Measurements from ENCODE around the gene LAG3. TPM values are rescaled to one million over a fixed set of nuclear protein-coding genes. Genes with fewer than 3 reads are reported as not detected.

The LAG3 gene
- total and polyA plus RNA-seq, 2 experiments from 2014 or later: 3.7 to 4.7 TPM

GRCh38 chr12:6745741-6746525 is 26.4 kb upstream of the LAG3 start:
- H3K27ac Mint-ChIP-seq: peak overlapping the region; percentile 81
- TF ChIP-seq EZH2 (IDR thresholded peaks at IDR 0.05; ENCODE audit: low read depth, unreplicated experiment): no peak
- no peak for TF ChIP-seq ZNF114 (CRISPR knock-in tag; IDR thresholded peaks at IDR 0.05)
- TF ChIP-seq POLR2AphosphoS5 (IDR thresholded peaks at IDR 0.05; ENCODE audit: low read depth): 0 out of 2 replicates have a peak, but pooled peaks have one; percentile 32
- TF ChIP-seq ETS1 (IDR thresholded peaks at IDR 0.05): no peak
- H3K36me3 ChIP-seq (ENCODE audit: insufficient read depth): peaks cover 25% of the 10 kb centered on the region
- no peaks in the 10 kb centered on the region for H3K4me1 ChIP-seq (ENCODE audit: insufficient read depth)
- peaks cover 4% of the 10 kb centered on the region; the same call in 1 of the 3 replicates for H3K4me1 Mint-ChIP-seq
- DNase-seq (ENCODE audit: low spot score) (no peak), ATAC-seq (no peak)
- H3K27me3 ChIP-seq (ENCODE audit: insufficient read depth): no peaks in the 10 kb centered on the region
- 0 out of 2 replicates have a peak overlapping the region, but pooled peaks have one; percentile 39 for H3K27ac ChIP-seq (ENCODE audit: low read depth)
- H3K9me2 ChIP-seq (ENCODE audit: insufficient read depth): no peaks in the 10 kb centered on the region
- H3K27me3 Mint-ChIP-seq (ENCODE audit: insufficient read depth, low read depth, poor library complexity): peaks cover 11% of the 10 kb centered on the region
- H3K4me3 ChIP-seq: no peak overlapping the region
- no peaks in the 10 kb centered on the region for H3K9me3 Mint-ChIP-seq
- H3K4me3 Mint-ChIP-seq: no peak overlapping the region
- H3K36me3 Mint-ChIP-seq (ENCODE audit: low read depth): peaks cover 56% of the 10 kb centered on the region
- H2AFZ ChIP-seq: no peak overlapping the region
- H3F3A ChIP-seq (replicated peaks; ENCODE audit: low read depth): 0 out of 2 replicates have a peak, but pooled peaks cover 5% of the 10 kb centered on the region
- peaks cover 5% of the 10 kb centered on the region for H3K79me2 ChIP-seq (replicated peaks; ENCODE audit: insufficient read depth)
- peaks cover 5% of the 10 kb centered on the region; the same call in 1 of the 2 replicates for H4K20me1 ChIP-seq (replicated peaks; ENCODE audit: insufficient read depth)
- H3K4me2 ChIP-seq: no peak overlapping the region

- Mint-ChIP-seq H3K9me3 (no peaks in the 10 kb centered on the region), H3K36me3 (ENCODE audit: low read depth) (peaks cover 68% of the 10 kb centered on the region), H3K4me1 (peaks cover 9% of the 10 kb centered on the region), H3K4me3 (no peak overlapping the region), H3K27me3 (ENCODE audit: insufficient read depth, low read depth, poor library complexity) (peaks cover 13% of the 10 kb centered on the region), H3K27ac (no peak overlapping the region)
- no peak for TF ChIP-seq EZH2phosphoT487 (IDR thresholded peaks at IDR 0.05; ENCODE audit: unreplicated experiment)
- no peak for TF ChIP-seq CREB1 (CRISPR knock-in tag; IDR thresholded peaks at IDR 0.05; ENCODE audit: low read depth)
- TF ChIP-seq NANOG (IDR thresholded peaks at IDR 0.05; ENCODE audit: borderline replicate concordance): no peak
- no peak for TF ChIP-seq ZNF331 (CRISPR knock-in tag; IDR thresholded peaks at IDR 0.05; ENCODE audit: low read depth)
- H3K4me3 ChIP-seq: no peak overlapping the region
- peaks cover 14% of the 10 kb centered on the region; the same call in 1 of the 2 replicates for H4K20me1 ChIP-seq (replicated peaks; ENCODE audit: insufficient read depth)
- ATAC-seq (no peak), DNase-seq (ENCODE audit: low spot score) (no peak)
- no peak overlapping the region for H3K27ac ChIP-seq (ENCODE audit: low read depth)
- H3K36me3 ChIP-seq (ENCODE audit: insufficient read depth): peaks cover 35% of the 10 kb centered on the region
- H3K79me2 ChIP-seq (replicated peaks; ENCODE audit: insufficient read depth): peaks cover 18% of the 10 kb centered on the region
- peaks cover 7% of the 10 kb centered on the region; the same call in 1 of the 2 replicates for H3K4me1 ChIP-seq (ENCODE audit: insufficient read depth)
- H3K27me3 ChIP-seq (ENCODE audit: insufficient read depth): no peaks in the 10 kb centered on the region
- H3F3A ChIP-seq (replicated peaks; ENCODE audit: low read depth): 0 out of 2 replicates have a peak, but pooled peaks cover 9% of the 10 kb centered on the region
- H3K4me2 ChIP-seq: no peak overlapping the region
- H3K9me2 ChIP-seq (ENCODE audit: insufficient read depth): no peaks in the 10 kb centered on the region
- no peak overlapping the region for H2AFZ ChIP-seq
Observed at GRCh38 chr12:6747216-6747615, 25.1 kb upstream of the LAG3 start.

GRCh38 chr12:6748761-6749160 is 23.6 kb upstream of the LAG3 start:
- Histone ChIP-seq H3F3A (replicated peaks; ENCODE audit: low read depth) (0 out of 2 replicates have a peak, but pooled peaks cover 9% of the 10 kb centered on the region), H3K4me2 (no peak overlapping the region), H2AFZ (no peak overlapping the region), H3K4me3 (no peak overlapping the region), H4K20me1 (replicated peaks; ENCODE audit: insufficient read depth) (peaks cover 15% of the 10 kb centered on the region; the same call in 1 of the 2 replicates), H3K79me2 (replicated peaks; ENCODE audit: insufficient read depth) (peaks cover 24% of the 10 kb centered on the region), H3K36me3 (ENCODE audit: insufficient read depth) (peaks cover 35% of the 10 kb centered on the region), H3K27ac (ENCODE audit: low read depth) (no peak overlapping the region), H3K9me2 (ENCODE audit: insufficient read depth) (no peaks in the 10 kb centered on the region), H3K27me3 (ENCODE audit: insufficient read depth) (no peaks in the 10 kb centered on the region), H3K4me1 (ENCODE audit: insufficient read depth) (peaks cover 9% of the 10 kb centered on the region)
- ATAC-seq (no peak), DNase-seq (ENCODE audit: low spot score) (no peak)
- H3K27me3 Mint-ChIP-seq (ENCODE audit: insufficient read depth, low read depth, poor library complexity): peaks cover 18% of the 10 kb centered on the region
- H3K27ac Mint-ChIP-seq: no peak overlapping the region
- H3K9me3 Mint-ChIP-seq: no peaks in the 10 kb centered on the region
- no peak overlapping the region; the same call in 2 of the 3 replicates for H3K4me3 Mint-ChIP-seq
- peaks cover 71% of the 10 kb centered on the region for H3K36me3 Mint-ChIP-seq (ENCODE audit: low read depth)
- H3K4me1 Mint-ChIP-seq: peaks cover 13% of the 10 kb centered on the region
- TF ChIP-seq CREB1 (CRISPR knock-in tag; IDR thresholded peaks at IDR 0.05; ENCODE audit: low read depth): no peak
- no peak for TF ChIP-seq ETS1 (IDR thresholded peaks at IDR 0.05)
- no peak for TF ChIP-seq STAT1 (IDR thresholded peaks at IDR 0.05; ENCODE audit: unreplicated experiment)
- TF ChIP-seq POLR2AphosphoS5 (IDR thresholded peaks at IDR 0.05; ENCODE audit: low read depth): no peak
- no peak for TF ChIP-seq JUNB (IDR thresholded peaks at IDR 0.05; ENCODE audit: unreplicated experiment)
